M059J (cell line): Measurements from ENCODE around the gene FAM180A. TPM values are rescaled to one million over a fixed set of nuclear protein-coding genes. Genes with fewer than 3 reads are reported as not detected.

Source experiments
- DNase-seq: peaks from one replicate; pipeline ENCODE4 v3.0.0-alpha.2; 2012; ENCODE audit warnings: low read depth
- total RNA-seq: library from RNA; depleted of rRNA; stranded (reverse); fragments of >200 nt; shearing (Covaris generic); gene quantifications from 2 replicates; pipeline ENCODE4 v1.2.3, GENCODE V29; 2014; rRNA removed

The FAM180A gene
- total RNA-seq, 1 experiment from 2014 or later = 3.4 TPM

DNA sequence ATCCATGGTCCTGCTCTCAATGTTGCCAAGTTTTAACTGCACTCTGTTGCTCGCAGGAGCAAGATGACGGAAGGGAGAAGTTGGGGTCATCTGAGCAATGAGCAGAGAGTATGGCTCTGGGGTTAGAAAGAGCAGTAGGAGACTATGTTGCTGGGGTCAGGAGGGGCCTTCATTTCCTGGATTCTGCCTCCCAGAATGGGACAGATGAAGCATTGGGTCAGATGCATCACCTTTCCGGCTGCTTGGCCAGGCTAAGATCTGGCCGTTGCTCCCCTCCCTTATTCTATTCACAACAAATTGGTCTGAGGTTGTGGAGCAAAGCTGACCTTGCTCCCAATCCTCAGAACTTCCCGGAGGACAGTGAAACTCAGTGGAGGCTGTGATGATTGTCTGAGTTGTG, 63.9 kb downstream of the FAM180A start:
- peak; percentile 30 for DNase-seq

GRCh38 chr7:135684136-135684535, 64.5 kb downstream of the FAM180A start:
- DNase-seq = peak; percentile 86

DNA sequence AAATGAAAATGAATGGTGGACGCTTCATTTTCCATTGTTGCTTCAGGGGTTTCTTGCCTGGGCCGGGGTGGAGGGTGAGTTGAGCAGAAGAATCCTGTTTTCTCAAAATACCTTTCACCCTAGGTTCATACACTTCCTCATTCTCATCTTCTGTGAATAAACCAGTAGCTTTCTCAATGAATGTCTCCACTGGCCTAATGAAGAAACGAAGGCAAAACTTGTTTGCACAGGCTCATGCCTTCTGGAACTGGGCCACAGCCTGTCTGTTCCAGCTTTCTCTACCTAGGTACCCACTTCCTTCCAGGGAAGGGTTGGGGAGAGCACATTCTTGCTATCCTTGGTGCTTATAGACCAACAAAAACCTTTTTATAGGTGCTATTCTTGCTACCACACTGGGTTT, 65.0 kb downstream of the FAM180A start:
- DNase-seq = no peak

DNA sequence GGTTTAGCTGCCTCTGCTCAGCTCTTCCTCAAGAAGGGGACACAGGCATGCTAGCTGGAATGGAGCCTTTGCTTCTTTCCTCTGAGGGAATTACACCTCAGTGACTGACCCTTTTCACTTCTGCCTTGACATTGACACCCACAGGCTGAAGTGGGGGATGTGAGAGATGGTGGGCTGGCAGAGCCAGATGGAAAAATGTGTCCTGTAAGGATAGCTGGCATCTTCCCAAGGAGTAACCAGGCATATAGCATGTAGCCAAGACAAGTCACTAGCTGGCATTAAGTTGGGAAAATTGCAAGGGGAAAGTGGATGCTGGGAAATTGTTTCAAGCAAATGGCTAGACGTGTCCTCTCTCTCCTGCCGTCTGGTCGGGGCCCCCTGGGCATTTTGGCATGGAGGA, 66.4 kb downstream of the FAM180A start:
- peak; percentile 26 for DNase-seq

GRCh38 chr7:135681762-135682161, 66.9 kb downstream of the FAM180A start:
- DNase-seq = no peak

Other genes with a start within 250 kb of the FAM180A start
- 11.8 and 15.0 TPM in 2 replicates for gene CNOT4, start 238.7 kb downstream of the FAM180A start, total RNA-seq
- gene NUP205, start 190.9 kb downstream of the FAM180A start, total RNA-seq = 82.5 and 109 TPM in 2 replicates
- gene STMP1, start 86.3 kb downstream of the FAM180A start, total RNA-seq = 29.5 and 34.0 TPM in 2 replicates
- gene SLC13A4, start 20.6 kb downstream of the FAM180A start, total RNA-seq = 0.52 TPM in 1 of 2 replicates, not detected in the other
- gene MTPN, start 228.5 kb upstream of the FAM180A start, total RNA-seq = 154 and 217 TPM in 2 replicates